MCF 10A (cell line): ENCODE results near the gene CACNB2. TPM values are rescaled to one million over a fixed set of nuclear protein-coding genes. Genes with fewer than 3 reads are reported as not detected.
"Not testable (repeated sequence)": the region's sequence is repeated elsewhere in the genome, so short reads cannot be mapped to it uniquely, and the experiment has no call there.

Experiments used
- BruUV-seq: library from RNA; stranded (reverse); fragments of 400-500 nt; replicated peaks from 2 replicates; lab custom pipeline; 2021; lab: Mats Ljungman, UMichigan
- CTCF ChIA-PET: fragments of 300-600 bp; sonication (Branson Sonifier 250); formaldehyde crosslinking; extraction: SDS; loops from one replicate; lab custom pipeline; 2021; ENCODE audit warnings: antibody characterized with exemption, inconsistent platforms; lab: Yijun Ruan, JAX
- POLR2A ChIA-PET: fragments of 300-600, 350-650 bp; sonication (Branson Sonifier 250); formaldehyde crosslinking; extraction: SDS; loops from one replicate; lab custom pipeline; 2020; ENCODE audit warnings: antibody characterized with exemption, inconsistent platforms; lab: Yijun Ruan, JAX
- DNase-seq: peaks from one replicate; pipeline ENCODE4 v3.0.0-alpha.2; 2018; ENCODE audit not compliant: unreplicated experiment
- H3K27ac Mint-ChIP-seq: one replicate; pipeline ENCODE4 v1.8.0; 2022; ENCODE audit warnings: mild to moderate bottlenecking, low read depth, mixed read lengths; ENCODE audit not compliant: unreplicated experiment
- H3K27me3 Mint-ChIP-seq: one replicate; pipeline ENCODE4 v1.8.0; 2022; ENCODE audit warnings: mixed read lengths; ENCODE audit not compliant: insufficient read depth, unreplicated experiment
- H3K36me3 Mint-ChIP-seq: one replicate; pipeline ENCODE4 v1.8.0; 2022; ENCODE audit warnings: mild to moderate bottlenecking, moderate library complexity, mixed read lengths; ENCODE audit not compliant: insufficient read depth, unreplicated experiment
- H3K4me1 Mint-ChIP-seq: one replicate; pipeline ENCODE4 v1.8.0; 2022; ENCODE audit warnings: mixed read lengths; ENCODE audit not compliant: insufficient read depth, unreplicated experiment
- H3K4me3 Mint-ChIP-seq: one replicate; pipeline ENCODE4 v1.8.0; 2022; ENCODE audit warnings: mild to moderate bottlenecking, moderate library complexity, mixed read lengths; ENCODE audit not compliant: unreplicated experiment
- H3K9me3 Mint-ChIP-seq: one replicate; pipeline ENCODE4 v1.8.0; 2022; ENCODE audit warnings: mixed read lengths; ENCODE audit not compliant: unreplicated experiment
- intact Hi-C: fragments of 100-400 bp; cut with micrococcal nuclease; formaldehyde crosslinking; loops from 2 replicates; pipeline ENCODE4 v1.14.1; 2022
- total RNA-seq: library from RNA; stranded (reverse); gene quantifications from 2 replicates; pipeline ENCODE4 v1.2.3, GENCODE V29; 2022
- TF ChIP-seq, protein P1 (sequence below): fragments of 200-600 bp; IDR thresholded peaks from one replicate; pipeline ENCODE4 v1.8.0; 2022; ENCODE audit warnings: antibody characterized with exemption, mild to moderate bottlenecking; ENCODE audit not compliant: unreplicated experiment

CACNB2 gene
- total RNA-seq, 1 experiment from 2014 or later = 3.3 TPM

DNA sequence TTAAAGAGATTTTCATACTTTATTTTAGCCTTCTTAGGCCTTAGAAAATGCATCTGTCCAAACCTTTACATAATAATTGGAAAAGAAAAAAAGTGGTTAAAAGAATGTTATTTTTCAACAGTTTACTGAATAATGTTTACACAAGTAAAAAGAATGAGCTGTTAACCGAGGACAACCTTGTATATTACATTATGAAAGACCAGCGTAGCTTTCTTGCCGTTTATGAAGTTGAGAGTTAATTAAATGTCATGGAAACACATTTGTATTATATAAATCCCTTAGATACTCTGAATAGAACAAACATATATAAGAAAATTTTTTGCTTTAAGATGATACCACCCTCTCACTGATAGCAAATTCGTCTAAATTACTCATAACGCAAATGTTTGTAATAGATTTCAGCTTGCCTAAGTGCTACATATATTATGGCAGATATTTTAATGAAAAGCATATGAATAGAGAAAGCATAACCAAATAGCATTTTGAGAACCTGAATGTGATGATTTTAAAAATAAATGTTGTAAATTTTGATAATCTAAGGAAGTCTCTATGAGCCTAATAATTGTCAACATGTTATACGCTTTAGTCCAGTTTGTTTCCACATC, 9.1 kb downstream of the CACNB2 start:
- no peak for DNase-seq
- Mint-ChIP-seq H3K36me3 (peaks cover 11% of the 10 kb centered on the region), H3K27ac (no peak overlapping the region), H3K9me3 (no peaks in the 10 kb centered on the region), H3K27me3 (no peaks in the 10 kb centered on the region), H3K4me3 (no peak overlapping the region), H3K4me1 (peaks cover 19% of the 10 kb centered on the region)
- TF ChIP-seq, protein P1, sequence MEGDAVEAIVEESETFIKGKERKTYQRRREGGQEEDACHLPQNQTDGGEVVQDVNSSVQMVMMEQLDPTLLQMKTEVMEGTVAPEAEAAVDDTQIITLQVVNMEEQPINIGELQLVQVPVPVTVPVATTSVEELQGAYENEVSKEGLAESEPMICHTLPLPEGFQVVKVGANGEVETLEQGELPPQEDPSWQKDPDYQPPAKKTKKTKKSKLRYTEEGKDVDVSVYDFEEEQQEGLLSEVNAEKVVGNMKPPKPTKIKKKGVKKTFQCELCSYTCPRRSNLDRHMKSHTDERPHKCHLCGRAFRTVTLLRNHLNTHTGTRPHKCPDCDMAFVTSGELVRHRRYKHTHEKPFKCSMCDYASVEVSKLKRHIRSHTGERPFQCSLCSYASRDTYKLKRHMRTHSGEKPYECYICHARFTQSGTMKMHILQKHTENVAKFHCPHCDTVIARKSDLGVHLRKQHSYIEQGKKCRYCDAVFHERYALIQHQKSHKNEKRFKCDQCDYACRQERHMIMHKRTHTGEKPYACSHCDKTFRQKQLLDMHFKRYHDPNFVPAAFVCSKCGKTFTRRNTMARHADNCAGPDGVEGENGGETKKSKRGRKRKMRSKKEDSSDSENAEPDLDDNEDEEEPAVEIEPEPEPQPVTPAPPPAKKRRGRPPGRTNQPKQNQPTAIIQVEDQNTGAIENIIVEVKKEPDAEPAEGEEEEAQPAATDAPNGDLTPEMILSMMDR = no peak
- ChIA-PET CTCF (interaction anchor here (0.5 kb wide), 1 partner anchor 532 kb away, joined by 4 read pairs; no protein-coding TSS in a partner anchor), POLR2A (interaction anchor here (5.3 kb wide), 1 partner anchor 9 kb away, joined by 43 read pairs; no protein-coding TSS in a partner anchor)
- BruUV-seq = no TSS peak
- intact Hi-C loops = no loop called here

DNA sequence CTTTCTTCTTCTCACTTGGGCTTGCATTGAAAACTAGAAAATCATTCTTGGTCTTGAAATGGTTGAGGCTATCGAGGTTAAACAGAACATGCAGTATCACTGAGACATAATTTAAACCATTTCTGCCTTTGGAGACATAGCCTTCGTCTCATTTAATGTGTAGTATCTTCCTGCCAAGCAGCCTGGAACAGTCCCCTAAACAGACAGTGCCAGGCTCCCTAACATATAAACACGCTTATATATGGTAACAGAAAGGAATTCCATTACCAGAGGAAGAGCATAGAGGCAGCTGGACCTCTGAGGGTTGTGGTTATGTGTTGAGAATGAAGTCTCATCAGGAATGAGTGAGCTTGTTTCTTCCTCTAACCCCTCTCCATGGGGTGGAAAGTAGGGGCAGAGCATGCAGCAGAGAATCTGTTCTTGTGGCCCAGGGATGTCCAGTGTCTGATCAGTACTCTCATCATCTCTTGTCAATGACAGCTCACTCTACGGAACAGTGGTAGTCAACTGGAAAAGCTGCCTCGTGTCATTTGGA, 11.2 kb downstream of the CACNB2 start:
- no TSS peak for BruUV-seq
- Mint-ChIP-seq H3K9me3 (peaks cover 7% of the 10 kb centered on the region), H3K36me3 (peaks cover 21% of the 10 kb centered on the region), H3K27ac (no peak overlapping the region), H3K27me3 (no peaks in the 10 kb centered on the region), H3K4me3 (no peak overlapping the region), H3K4me1 (no peaks in the 10 kb centered on the region)
- DNase-seq = no peak
- ChIA-PET CTCF (interaction anchor here (0.6 kb wide), 2 partner anchors 29 to 326 kb away, joined by 3 to 5 read pairs; no protein-coding TSS in a partner anchor), POLR2A (interaction anchor here (1.3 kb wide), 2 partner anchors 10 to 11 kb away, joined by 3 to 4 read pairs; no protein-coding TSS in a partner anchor)
- intact Hi-C loops = no loop called here
- TF ChIP-seq, protein P1 = no peak

DNA sequence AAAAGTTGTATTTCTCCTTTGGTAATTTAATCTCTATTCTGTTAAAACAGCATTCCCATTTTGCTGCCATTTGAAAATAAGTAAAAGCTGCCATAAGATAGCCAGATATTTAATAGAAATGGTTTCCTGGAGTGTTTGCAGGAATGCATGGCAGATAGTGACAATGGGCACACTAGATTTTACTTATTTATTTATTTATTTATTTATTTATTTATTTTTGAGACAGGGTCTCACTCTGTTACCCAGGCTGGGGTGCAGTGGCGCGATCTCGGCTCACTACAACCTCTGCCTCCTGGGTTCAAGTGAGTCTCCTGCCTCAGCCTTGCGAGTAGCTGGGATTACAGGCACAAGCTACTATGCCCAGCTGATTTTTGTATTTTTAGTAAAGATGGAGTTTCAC, 13.2 kb downstream of the CACNB2 start:
- POLR2A ChIA-PET = interaction anchor here (0.6 kb wide), 1 partner anchor 37 kb away, joined by 3 read pairs; no protein-coding TSS in a partner anchor
- H3K4me1 Mint-ChIP-seq, H3K4me3 Mint-ChIP-seq, BruUV-seq, intact Hi-C loops, H3K27me3 Mint-ChIP-seq, H3K9me3 Mint-ChIP-seq, DNase-seq, CTCF ChIA-PET, H3K27ac Mint-ChIP-seq: not testable (repeated sequence)
- peaks cover 21% of the 10 kb centered on the region for H3K36me3 Mint-ChIP-seq

DNA sequence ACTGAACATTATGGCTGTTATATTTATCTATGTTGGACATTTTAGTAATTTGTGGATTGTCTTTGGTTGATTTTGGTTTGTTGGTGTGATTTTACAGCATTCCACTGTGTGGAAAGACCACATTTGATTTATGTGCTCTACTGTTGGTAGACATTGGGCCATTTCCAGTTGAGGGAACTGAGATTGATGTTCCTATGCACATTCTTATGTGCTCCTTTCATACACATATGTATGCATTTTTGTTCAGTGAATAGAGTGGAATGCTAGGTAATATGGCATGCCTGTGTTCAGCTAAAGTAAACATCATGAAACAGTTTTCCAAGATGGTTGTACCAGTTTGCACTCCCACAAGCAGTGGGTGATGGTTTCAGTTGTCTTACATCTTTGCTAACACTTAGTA, 15.1 kb downstream of the CACNB2 start:
- POLR2A ChIA-PET = no interaction called here
- TF ChIP-seq, protein P1 = no peak
- intact Hi-C loops = loop anchor here (5.0 kb wide), 2 partner anchors 62 to 248 kb away; no protein-coding TSS in a partner anchor
- CTCF ChIA-PET = interaction anchor here (0.8 to 1.6 kb wide), 3 partner anchors 13 to 61 kb away, joined by 3 to 7 read pairs (median 3); no protein-coding TSS in a partner anchor
- no peak for DNase-seq
- peaks cover 21% of the 10 kb centered on the region for H3K36me3 Mint-ChIP-seq
- peaks cover 10% of the 10 kb centered on the region for H3K4me1 Mint-ChIP-seq
- H3K4me3 Mint-ChIP-seq = no peak overlapping the region
- no peaks in the 10 kb centered on the region for H3K27me3 Mint-ChIP-seq
- H3K27ac Mint-ChIP-seq = no peak overlapping the region
- BruUV-seq = no TSS peak
- H3K9me3 Mint-ChIP-seq = peaks cover 7% of the 10 kb centered on the region

DNA sequence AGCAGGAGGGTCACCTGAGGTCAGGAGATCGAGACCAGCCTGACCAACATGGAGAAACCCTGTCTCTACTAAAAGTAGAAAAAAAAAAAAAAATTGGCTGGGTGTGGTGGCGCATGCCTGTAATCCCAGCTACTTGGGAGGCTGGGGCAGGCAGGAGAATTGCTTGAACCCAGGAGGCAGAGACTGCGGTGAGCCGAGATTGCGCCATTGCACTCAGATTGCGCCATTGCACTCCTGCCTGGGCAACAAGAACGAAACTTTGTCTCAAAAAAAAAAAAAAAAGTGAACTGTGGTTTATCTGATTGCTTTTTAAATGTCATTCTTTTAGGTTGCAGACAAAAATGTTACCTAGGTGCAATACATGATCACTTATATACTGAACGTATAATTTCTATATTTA, 16.6 kb downstream of the CACNB2 start:
- POLR2A ChIA-PET = interaction anchor here (0.8 to 3.8 kb wide), 5 partner anchors 10 to 52 kb away, joined by 3 to 43 read pairs (median 3); no protein-coding TSS in a partner anchor
- DNase-seq = peak; percentile 75
- H3K27me3 Mint-ChIP-seq, BruUV-seq, H3K4me3 Mint-ChIP-seq, H3K9me3 Mint-ChIP-seq: not testable (repeated sequence)
- intact Hi-C loops = loop anchor here (5.0 kb wide), 2 partner anchors 61 to 249 kb away; no protein-coding TSS in a partner anchor
- peaks cover 22% of the 10 kb centered on the region for H3K4me1 Mint-ChIP-seq
- H3K27ac Mint-ChIP-seq = peak overlapping the region; percentile 84
- peaks cover 27% of the 10 kb centered on the region for H3K36me3 Mint-ChIP-seq
- CTCF ChIA-PET = interaction anchor here (0.8 to 1.6 kb wide), 3 partner anchors 51 to 60 kb away, joined by 4 to 7 read pairs (median 5); no protein-coding TSS in a partner anchor
